Adrenal gland (tissue), 12 donors: ENCODE data around the gene SH3D19. TPM values are rescaled to one million over a fixed set of nuclear protein-coding genes. Genes with fewer than 3 reads are reported as not detected.

ENCODE experiments used
- DNase-seq, 7 donors: peaks; one replicate each; pipeline ENCODE4 v3.0.0-alpha.2; 2019 to 2020
- H3K27ac ChIP-seq, 5 donors: fragments of 200-600 bp; sonication (generic) in 4 of 5; 1 replicate in 3 of 5; 2 replicates in 2 of 5; pipeline versions ENCODE4 v1.5.1 to v1.8.0; 2016 to 2020; ENCODE audit warnings: mild to moderate bottlenecking in 1 of 5
- H3K27me3 ChIP-seq: fragments of 200-600 bp; 2 replicates; pipeline ENCODE4 v1.8.0; 2021
- H3K36me3 ChIP-seq, 2 donors: fragments of 200-600 bp; replicated peaks in 1 of 2; 1 replicate in 1 of 2; 2 replicates in 1 of 2; pipeline versions ENCODE4 v1.5.1 to v1.8.0; 2018 to 2022
- H3K4me1 ChIP-seq, 2 donors: fragments of 200-600 bp; replicated peaks in 1 of 2; 1 replicate in 1 of 2; 2 replicates in 1 of 2; pipeline versions ENCODE4 v1.5.1 to v1.8.0; 2018 to 2021
- H3K4me3 ChIP-seq, 4 donors: fragments of 200-600 bp; sonication (generic) in 3 of 4; one replicate each; pipeline ENCODE4 v1.5.1; 2016 to 2018
- H3K9me3 ChIP-seq, 3 donors: fragments of 200-600 bp; sonication (generic) in 1 of 3; replicated peaks in 1 of 3; 1 replicate in 2 of 3; 2 replicates in 1 of 3; pipeline versions ENCODE4 v1.5.1 to v1.8.0; 2016 to 2021
- POLR2A ChIP-seq, 2 donors: fragments of 450-650 bp; IDR thresholded peaks; one replicate each; pipeline ENCODE4 v1.6.1; 2017; ENCODE audit warnings: antibody characterized with exemption in 2 of 2, mild to moderate bottlenecking in 2 of 2, moderate library complexity in 1 of 2
- WGBS, 4 donors: extraction: QIAGEN DNeasy Blood & Tissue Kit in 2 of 4; methylation state at CpG; one replicate each; pipeline versions ENCODE4 v1.1.5 to v1.1.7; 2013 to 2017; 5-methylcytosine and 5-hydroxymethylcytosine counted together
- intact Hi-C, 2 donors: fragments of 100-400 bp; cut with DNase I; formaldehyde crosslinking; loops; one replicate each; pipeline versions ENCODE4 v1.14.1 to v1.15.0; 2022 to 2023
- polyA plus RNA-seq, 3 donors: library from polyadenylated mRNA; stranded (reverse); fragments of 200-250 nt in 2 of 3; fragments of 350-450 nt in 1 of 3; fragmentation: Illumina TruSeq in 1 of 3; extraction: RNeasy Lipid Tissue Mini Kit (QIAGEN cat#74804) in 1 of 3; gene quantifications; one replicate each; pipeline ENCODE4 v1.2.3, GENCODE V29; 2013 to 2014
- total RNA-seq, 9 donors: library from RNA; depleted of rRNA in 4 of 9; stranded (reverse); fragments of >200 nt in 4 of 9; fragments of 120-200 nt in 1 of 9; fragmentation: NEBNext Ultra II Directional in 1 of 9; extraction: Animal tissue kit (Norgen Biotek cat#: 25700) in 1 of 9; gene quantifications; one replicate each; pipeline versions ENCODE4 v1.1.0 to v1.2.4, GENCODE V29; 2013 to 2023
- TF ChIP-seq, protein P1 (sequence below), 6 experiments: fragments of 450-650 bp in 4 of 6; fragments of 200-600 bp in 2 of 6; sonication (generic) in 1 of 6; IDR thresholded peaks; 1 replicate in 5 of 6; 2 replicates in 1 of 6; pipeline versions ENCODE4 v1.5.1 to v1.8.0; 2016 to 2021; ENCODE audit warnings: antibody characterized with exemption in 6 of 6, mild to moderate bottlenecking in 2 of 6, moderate library complexity in 1 of 6
- donor health status: healthy with polysubstance abuse.
- donor health status: Bipolar disorder and iron deficiency.
- donor health status: DM: yes; HTN: yes; CAD: no.
- donor health status: DM: no; HTN: no; CAD: no.
- donor health status: DM: no; HTN: no; CAD: no.
- donor health status: DM: yes; HTN: yes; CAD: no.

Gene SH3D19
- total and polyA plus RNA-seq, 12 donors, result 16.6 to 117 (median 40.3) TPM

DNA sequence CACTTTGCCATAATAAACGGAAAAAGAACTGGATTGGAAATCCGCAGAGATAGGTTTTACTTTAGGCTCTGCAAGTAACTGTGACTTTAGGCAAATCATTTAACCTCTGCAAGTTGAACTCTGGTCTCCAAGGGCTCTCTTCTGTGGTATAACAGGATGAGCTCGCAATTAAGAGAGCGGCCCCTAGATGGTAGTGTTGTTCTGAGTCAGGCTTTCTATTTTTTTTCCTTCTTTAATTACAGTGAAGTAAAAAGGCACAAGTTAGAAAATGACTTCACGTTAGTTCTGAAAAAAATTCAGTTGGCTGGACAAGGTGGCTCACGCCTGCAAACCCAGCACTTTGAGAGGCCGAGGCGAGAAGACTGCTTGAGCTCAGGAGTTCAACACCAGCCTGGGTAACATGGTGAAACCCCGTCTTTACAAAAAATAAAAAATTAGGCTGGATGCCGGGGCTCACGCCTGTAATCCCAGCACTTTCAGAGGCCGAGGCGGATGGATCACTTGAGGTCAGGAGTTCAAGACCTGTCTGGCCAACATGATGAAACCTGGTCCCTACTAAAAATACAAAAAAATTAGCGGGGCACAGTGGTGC lies 207.9 kb downstream of the SH3D19 start:
- WGBS, 4 donors, result 24 to 39% (median 32%) methylated on average over 10 to 14 of the region's 14 CpGs
- intact Hi-C loops, result loop anchor here in 1 of 2 donors (5.0 kb wide), 1 partner anchor 245 kb away; no protein-coding TSS in a partner anchor
- peak; percentile 63 to 88 (median 69) for DNase-seq

DNA sequence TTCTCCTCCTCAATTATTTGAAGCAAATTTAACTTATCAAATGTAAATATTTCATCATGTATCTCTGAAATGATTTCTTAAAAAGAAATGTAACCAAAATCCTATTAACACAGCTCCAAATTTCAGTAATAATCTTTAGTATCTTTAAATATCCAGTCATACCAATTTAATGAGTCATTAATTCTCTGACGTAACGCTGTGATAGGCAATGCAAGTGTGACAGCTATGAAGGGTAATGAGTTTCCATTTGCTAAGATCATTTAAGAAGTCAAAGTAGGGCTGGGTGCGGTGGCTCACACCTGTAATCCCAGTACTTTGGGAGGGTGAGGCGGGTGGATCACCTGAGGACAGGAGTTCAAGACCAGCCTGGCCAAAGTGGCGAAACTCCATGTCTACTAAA lies 210.4 kb downstream of the SH3D19 start:
- 68 to 79% (median 77%) methylated on average over 5 of the region's 5 CpGs for WGBS, 4 donors
- no peak for DNase-seq
- Histone ChIP-seq H3K4me3 (no peak overlapping the region), H3K9me3 (no peaks in the 10 kb centered on the region), H3K27me3 (no peaks in the 10 kb centered on the region), H3K27ac (peak overlapping the region in 1 of 5 donors; percentile 23), H3K4me1 (peaks cover 0 to 5% of the 10 kb centered on the region in 2 donors), H3K36me3 (peaks cover 0 to 3% of the 10 kb centered on the region in 2 donors)
- TF ChIP-seq, protein P1, sequence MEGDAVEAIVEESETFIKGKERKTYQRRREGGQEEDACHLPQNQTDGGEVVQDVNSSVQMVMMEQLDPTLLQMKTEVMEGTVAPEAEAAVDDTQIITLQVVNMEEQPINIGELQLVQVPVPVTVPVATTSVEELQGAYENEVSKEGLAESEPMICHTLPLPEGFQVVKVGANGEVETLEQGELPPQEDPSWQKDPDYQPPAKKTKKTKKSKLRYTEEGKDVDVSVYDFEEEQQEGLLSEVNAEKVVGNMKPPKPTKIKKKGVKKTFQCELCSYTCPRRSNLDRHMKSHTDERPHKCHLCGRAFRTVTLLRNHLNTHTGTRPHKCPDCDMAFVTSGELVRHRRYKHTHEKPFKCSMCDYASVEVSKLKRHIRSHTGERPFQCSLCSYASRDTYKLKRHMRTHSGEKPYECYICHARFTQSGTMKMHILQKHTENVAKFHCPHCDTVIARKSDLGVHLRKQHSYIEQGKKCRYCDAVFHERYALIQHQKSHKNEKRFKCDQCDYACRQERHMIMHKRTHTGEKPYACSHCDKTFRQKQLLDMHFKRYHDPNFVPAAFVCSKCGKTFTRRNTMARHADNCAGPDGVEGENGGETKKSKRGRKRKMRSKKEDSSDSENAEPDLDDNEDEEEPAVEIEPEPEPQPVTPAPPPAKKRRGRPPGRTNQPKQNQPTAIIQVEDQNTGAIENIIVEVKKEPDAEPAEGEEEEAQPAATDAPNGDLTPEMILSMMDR (IDR thresholded peaks at IDR 0.05), result no peak
- no peak for TF ChIP-seq POLR2A (IDR thresholded peaks at IDR 0.05)
- intact Hi-C loops, result loop anchor here in 1 of 2 donors (5.0 kb wide), 1 partner anchor 247 kb away; no protein-coding TSS in a partner anchor

More for the DNA sequence above, 207.9 kb downstream of the SH3D19 start:
- Histone ChIP-seq H3K27me3 (no peaks in the 10 kb centered on the region), H3K4me3 (no peak overlapping the region), H3K36me3 (peaks cover 0 to 4% of the 10 kb centered on the region in 2 donors), H3K9me3 (no peaks in the 10 kb centered on the region), H3K4me1 (peaks cover 0 to 5% of the 10 kb centered on the region in 2 donors), H3K27ac (no peak overlapping the region)
- TF ChIP-seq, protein P1 (IDR thresholded peaks at IDR 0.05), result peak; percentile 56 to 81 (median 74)
- TF ChIP-seq POLR2A (IDR thresholded peaks at IDR 0.05), result no peak

DNA sequence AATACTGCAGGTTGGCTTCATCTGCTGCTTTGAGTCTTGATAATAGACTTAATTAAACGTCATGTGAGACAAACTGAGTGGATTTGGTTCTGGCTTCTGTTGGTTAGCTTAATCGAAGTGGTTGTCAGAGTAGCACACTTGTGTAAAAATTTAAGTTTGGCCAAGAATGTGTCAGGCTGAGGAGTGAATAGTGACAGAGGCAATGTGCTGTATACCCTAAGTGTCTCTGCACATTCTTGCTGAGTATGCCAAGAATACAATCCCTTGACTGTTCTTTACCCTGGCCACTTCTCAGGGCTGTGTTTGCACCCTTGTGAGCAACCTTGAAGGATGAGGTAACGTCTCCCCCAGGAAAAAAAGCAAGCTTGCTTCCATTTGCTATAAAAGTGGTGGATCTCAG lies 211.1 kb downstream of the SH3D19 start:
- Histone ChIP-seq H3K4me1 (peaks cover 0 to 5% of the 10 kb centered on the region in 2 donors), H3K27ac (no peak overlapping the region), H3K27me3 (no peaks in the 10 kb centered on the region), H3K36me3 (peaks cover 0 to 3% of the 10 kb centered on the region in 2 donors), H3K4me3 (no peak overlapping the region), H3K9me3 (no peaks in the 10 kb centered on the region)
- intact Hi-C loops, result no loop called here
- TF ChIP-seq, protein P1 (IDR thresholded peaks at IDR 0.05), result no peak
- TF ChIP-seq POLR2A (IDR thresholded peaks at IDR 0.05), result no peak
- no peak for DNase-seq
- 50 to 63% (median 58%) methylated on average over 2 to 3 of the region's 3 CpGs for WGBS, 4 donors

DNA sequence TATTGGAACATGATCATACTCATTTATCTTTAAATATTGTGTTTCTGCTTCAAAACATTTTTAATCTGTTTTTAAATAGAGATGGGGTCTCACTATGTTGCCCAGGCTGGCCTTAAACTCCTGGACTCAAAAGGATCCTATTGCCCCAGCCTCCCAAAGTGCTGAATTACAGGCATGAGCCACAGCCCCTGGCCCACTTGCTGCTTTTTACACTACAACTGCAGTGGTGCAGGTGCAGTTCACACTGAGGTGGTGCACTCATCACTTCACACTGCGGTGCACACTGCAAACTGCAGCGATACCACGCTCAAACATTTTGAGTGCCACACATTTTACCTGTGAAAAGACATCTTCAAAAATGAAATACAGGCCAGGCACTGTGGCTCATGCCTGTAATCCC lies 215.2 kb downstream of the SH3D19 start:
- no peak for DNase-seq
- Histone ChIP-seq H3K9me3 (no peaks in the 10 kb centered on the region), H3K36me3 (peaks cover 0 to 26% of the 10 kb centered on the region in 2 donors), H3K4me3 (no peak overlapping the region), H3K4me1 (no peaks in the 10 kb centered on the region), H3K27me3 (no peaks in the 10 kb centered on the region), H3K27ac (no peak overlapping the region)
- no peak for TF ChIP-seq POLR2A (IDR thresholded peaks at IDR 0.05)
- TF ChIP-seq, protein P1 (IDR thresholded peaks at IDR 0.05), result no peak
- 95 to 100% (median 97%) methylated on average over 3 of the region's 3 CpGs for WGBS, 4 donors
- intact Hi-C loops, result no loop called here
